Muscle layer of colon (tissue), 2 donors: ENCODE data around the gene NTN1.

Source experiments
- H3K27ac ChIP-seq: one replicate; pipeline ENCODE4 v1.7.0; 2013; ENCODE audit warnings: low read depth, mild to moderate bottlenecking, low read length, moderate library complexity
- H3K27me3 ChIP-seq, 2 donors: one replicate each; pipeline ENCODE4 v1.7.0; 2013; ENCODE audit warnings: low read length in 2 of 2, mild to moderate bottlenecking in 2 of 2; ENCODE audit not compliant: insufficient read depth in 2 of 2, control insufficient read depth in 1 of 2
- H3K36me3 ChIP-seq: one replicate; pipeline ENCODE4 v1.7.0; 2013; ENCODE audit warnings: mild to moderate bottlenecking, low read length; ENCODE audit not compliant: insufficient read depth
- H3K4me1 ChIP-seq: one replicate; pipeline ENCODE4 v1.7.0; 2013; ENCODE audit warnings: mild to moderate bottlenecking, low read length; ENCODE audit not compliant: insufficient read depth
- H3K4me3 ChIP-seq, 2 donors: one replicate each; pipeline ENCODE4 v1.7.0; 2013; ENCODE audit warnings: low read length in 2 of 2, low read depth in 1 of 2, mild to moderate bottlenecking in 1 of 2, moderate library complexity in 1 of 2
- H3K9ac ChIP-seq: one replicate; pipeline ENCODE4 v1.7.0; 2013; ENCODE audit warnings: low read length
- H3K9me3 ChIP-seq: one replicate; pipeline ENCODE4 v1.7.0; 2013; ENCODE audit warnings: mild to moderate bottlenecking, low read length
- donor health status: abdominal sarcoma.
- donor health status: Adenocarcinoma of cecum.

Gene NTN1

DNA sequence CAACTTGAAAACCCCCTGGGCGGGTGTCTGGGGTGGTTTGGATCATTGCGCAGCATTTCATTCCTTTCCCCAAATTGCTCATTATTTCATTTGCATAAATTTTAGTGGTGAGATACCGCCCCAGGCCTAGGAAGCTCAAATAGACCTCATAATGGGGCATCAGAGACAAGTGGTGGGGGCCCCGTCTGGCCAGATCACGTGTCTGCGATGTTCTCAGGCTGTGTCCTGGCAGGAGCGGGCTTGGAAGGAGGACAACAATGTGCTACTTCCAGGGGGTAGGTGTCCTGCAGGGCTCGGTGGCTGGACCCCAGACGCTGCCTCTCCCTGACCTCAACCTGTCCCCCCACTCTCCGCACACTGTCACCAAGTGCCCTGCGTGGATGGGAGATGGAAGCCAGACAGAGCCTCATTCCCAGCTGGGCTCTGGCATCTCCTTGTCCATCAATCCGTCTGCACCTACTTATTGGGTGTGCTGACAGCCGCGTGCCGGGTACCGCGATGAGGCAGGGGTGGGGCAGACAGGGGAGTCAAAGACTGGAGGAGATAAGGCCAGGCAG lies 116.9 kb downstream of the NTN1 start:
- no peaks in the 10 kb centered on the region for H3K4me1 ChIP-seq
- no peaks in the 10 kb centered on the region for H3K36me3 ChIP-seq
- H3K27me3 ChIP-seq, result no peaks in the 10 kb centered on the region
- H3K27ac ChIP-seq, result no peak overlapping the region
- H3K9ac ChIP-seq, result no peak overlapping the region
- H3K9me3 ChIP-seq, result no peaks in the 10 kb centered on the region
- no peak overlapping the region for H3K4me3 ChIP-seq

DNA sequence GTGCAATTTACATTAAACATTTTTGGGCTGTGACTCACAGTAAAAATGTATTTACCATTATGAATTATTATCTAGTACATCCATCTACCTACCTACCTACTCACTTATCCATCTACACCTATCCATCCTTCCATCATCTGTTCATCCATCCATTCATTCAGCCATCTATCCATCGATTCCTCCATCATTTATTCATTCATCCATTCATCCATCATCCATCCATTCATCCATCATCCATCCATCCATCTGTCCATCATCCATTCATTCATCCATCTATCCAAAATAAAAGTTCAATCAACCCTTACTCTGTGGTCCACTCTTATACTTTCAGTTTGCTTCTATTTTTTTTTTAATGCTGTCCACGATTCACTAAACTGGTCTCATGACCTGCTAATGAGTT lies 118.4 kb downstream of the NTN1 start:
- H3K27ac ChIP-seq, result no peak overlapping the region
- H3K9ac ChIP-seq, result no peak overlapping the region
- no peak overlapping the region for H3K4me3 ChIP-seq
- no peaks in the 10 kb centered on the region for H3K4me1 ChIP-seq
- H3K9me3 ChIP-seq, result no peaks in the 10 kb centered on the region
- H3K27me3 ChIP-seq, result no peaks in the 10 kb centered on the region
- no peaks in the 10 kb centered on the region for H3K36me3 ChIP-seq

DNA sequence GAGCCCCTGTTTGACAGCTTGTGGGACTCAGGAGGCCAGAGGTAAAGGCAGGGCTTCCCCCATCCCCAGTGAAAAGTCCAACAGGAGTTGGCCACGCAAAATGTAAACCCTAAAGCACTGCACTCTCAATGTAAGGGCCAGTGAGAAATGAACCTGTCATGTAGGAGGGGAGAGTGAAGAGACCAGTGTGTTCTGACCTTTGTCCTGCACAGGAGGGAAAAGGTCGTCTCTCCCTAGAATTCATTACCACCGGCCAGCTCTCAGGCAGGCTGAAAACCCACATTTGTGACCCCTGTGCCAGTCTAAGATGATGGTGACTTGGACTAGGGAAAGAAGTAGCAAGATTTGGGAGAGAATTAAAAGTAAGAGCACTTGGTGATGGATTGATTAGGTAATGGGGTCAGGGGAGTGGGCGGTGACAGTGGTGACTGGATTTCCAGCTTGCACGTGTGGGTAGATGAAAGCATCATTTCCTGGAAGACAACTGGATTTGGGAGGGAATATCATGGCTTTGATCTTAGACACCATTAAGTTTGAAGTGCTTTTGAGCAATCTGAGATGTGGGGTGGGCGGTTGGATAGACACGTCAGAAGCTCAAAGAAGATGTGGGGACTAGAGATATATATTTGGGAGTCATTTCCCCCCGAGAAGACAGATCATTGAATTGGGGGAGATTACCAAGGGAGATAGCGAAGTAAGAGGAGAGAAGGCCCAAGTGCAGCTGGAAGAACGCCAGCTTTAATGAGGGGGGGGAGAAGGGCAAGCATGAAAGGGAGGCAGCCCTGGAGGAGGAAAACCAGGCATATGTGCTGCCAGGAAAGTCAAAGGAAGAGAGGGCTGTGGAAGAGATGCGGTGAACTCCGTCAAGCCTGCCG lies 119.5 kb downstream of the NTN1 start:
- H3K36me3 ChIP-seq, result no peaks in the 10 kb centered on the region
- H3K4me1 ChIP-seq, result no peaks in the 10 kb centered on the region
- no peak overlapping the region for H3K9ac ChIP-seq
- H3K27me3 ChIP-seq, result no peaks in the 10 kb centered on the region
- no peaks in the 10 kb centered on the region for H3K9me3 ChIP-seq
- no peak overlapping the region for H3K4me3 ChIP-seq
- H3K27ac ChIP-seq, result no peak overlapping the region

DNA sequence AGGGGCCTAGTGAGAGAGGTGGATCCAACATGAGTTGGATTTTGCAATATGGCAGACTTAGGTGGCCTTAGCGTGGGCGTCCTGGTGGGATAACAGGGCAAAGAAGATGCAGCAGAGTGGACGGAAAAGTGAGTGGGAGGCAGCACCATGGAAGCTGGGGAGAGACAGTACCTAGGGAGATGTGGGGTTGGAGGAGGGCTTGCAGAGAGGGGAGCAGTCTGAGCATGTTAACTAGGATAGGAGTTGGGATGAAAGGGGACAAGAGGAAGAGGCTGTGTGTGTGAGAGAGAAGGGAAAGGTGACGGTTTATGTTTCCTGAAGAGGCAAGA lies 120.1 kb downstream of the NTN1 start:
- H3K27ac ChIP-seq, result no peak overlapping the region
- H3K4me3 ChIP-seq, result no peak overlapping the region
- H3K27me3 ChIP-seq, result no peaks in the 10 kb centered on the region
- no peak overlapping the region for H3K9ac ChIP-seq
- H3K36me3 ChIP-seq, result no peaks in the 10 kb centered on the region
- no peaks in the 10 kb centered on the region for H3K4me1 ChIP-seq
- no peaks in the 10 kb centered on the region for H3K9me3 ChIP-seq

DNA sequence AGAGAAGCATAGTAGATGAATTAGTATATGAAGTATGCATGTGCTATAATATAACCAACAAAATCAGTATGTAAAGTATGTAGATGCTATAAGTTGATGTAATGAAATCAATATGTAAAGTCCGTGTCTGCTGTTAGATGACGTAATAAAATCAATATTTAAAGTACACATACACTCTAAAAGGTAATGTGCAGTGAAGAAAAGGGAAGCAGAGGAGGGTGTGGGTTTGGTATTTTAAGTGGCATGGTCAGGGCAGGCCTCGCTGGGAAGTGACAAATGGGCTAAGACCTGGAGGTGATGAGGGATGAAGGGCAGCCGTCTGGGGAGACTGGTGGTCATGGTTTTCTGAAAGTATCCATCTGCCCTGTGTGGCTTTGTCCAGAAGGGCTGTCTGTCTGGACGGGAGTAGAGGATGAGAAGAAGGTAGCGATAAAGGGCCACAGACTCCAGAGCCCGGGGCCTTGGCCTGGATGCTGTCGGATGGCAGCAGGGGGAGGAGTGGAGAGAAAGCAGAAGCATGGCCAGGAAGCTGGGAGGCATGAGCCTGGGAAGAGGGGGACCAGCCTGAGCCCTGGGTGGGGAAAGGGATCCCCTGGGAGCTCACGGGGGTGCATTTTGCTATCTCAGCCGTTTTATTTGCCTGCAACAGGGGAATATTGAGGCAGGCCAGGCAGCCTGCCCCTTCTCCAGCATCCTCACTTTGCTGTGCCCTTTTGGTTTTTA lies 121.6 kb downstream of the NTN1 start:
- H3K9me3 ChIP-seq, result no peaks in the 10 kb centered on the region
- H3K27me3 ChIP-seq, result no peaks in the 10 kb centered on the region
- no peak overlapping the region for H3K9ac ChIP-seq
- no peak overlapping the region for H3K4me3 ChIP-seq
- no peaks in the 10 kb centered on the region for H3K4me1 ChIP-seq
- no peaks in the 10 kb centered on the region for H3K36me3 ChIP-seq
- no peak overlapping the region for H3K27ac ChIP-seq

DNA sequence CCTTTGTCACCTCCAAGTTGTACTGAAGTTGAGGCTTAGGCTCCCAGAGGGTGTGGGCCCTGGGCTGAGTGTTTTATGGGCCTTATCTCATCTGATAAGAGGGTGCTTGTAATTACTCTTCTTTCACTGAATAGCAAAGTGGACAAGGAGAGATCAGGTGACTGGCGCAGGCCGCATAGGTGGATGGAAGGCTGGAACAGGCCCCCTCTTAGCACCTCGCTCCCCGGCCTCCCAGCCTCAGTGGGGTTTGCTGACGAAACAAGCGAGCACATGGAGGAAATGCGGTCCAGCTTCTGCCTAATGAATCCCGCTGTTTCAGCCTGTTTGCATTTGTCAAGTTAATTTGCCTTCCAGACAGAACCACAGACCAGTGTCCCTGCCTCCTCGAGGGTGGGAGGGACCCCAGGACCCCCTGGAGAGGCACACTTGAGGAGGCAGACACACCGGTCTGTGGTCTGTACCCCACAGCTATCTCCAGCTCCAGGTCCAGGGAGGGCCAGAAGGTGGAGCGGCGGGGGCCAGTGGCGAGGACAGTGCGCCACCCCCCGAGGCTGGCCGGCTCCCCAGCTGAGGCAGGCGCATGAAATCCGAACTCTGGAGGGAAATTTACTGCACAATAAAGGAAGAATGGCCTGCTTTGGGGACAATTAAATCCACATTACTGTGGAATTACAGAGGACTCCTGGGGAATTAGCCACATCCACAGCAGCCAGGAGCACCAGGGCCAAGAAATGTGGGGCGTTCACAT lies 123.4 kb downstream of the NTN1 start:
- no peaks in the 10 kb centered on the region for H3K9me3 ChIP-seq
- no peak overlapping the region for H3K9ac ChIP-seq

DNA sequence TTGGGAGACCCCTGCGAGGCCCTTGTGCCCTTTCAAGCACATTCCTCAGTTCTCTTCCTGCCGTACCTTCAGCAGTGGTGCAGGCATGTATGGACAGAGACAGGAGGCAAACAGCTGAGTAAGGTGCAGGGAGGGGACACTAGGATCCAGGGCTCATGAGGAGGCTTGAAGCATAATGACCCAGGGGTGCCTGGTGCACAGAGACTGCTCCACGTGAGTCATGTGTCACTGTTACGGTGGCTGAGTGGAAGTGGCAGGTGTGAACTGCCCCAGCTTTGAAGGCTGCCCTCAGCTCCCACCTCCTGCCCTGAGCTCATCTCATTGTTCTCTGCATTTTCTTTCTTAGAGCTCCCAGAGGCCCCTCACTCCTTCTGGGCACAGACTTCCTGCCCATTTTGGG lies 124.8 kb downstream of the NTN1 start:
- Histone ChIP-seq H3K36me3 (no peaks in the 10 kb centered on the region), H3K9me3 (no peaks in the 10 kb centered on the region), H3K4me1 (peaks cover 5% of the 10 kb centered on the region), H3K27me3 (no peaks in the 10 kb centered on the region), H3K9ac (no peak overlapping the region), H3K4me3 (no peak overlapping the region), H3K27ac (no peak overlapping the region)

More for the DNA sequence above, 123.4 kb downstream of the NTN1 start:
- Histone ChIP-seq H3K27me3 (no peaks in the 10 kb centered on the region), H3K4me3 (no peak overlapping the region), H3K4me1 (no peaks in the 10 kb centered on the region), H3K27ac (no peak overlapping the region), H3K36me3 (no peaks in the 10 kb centered on the region)

DNA sequence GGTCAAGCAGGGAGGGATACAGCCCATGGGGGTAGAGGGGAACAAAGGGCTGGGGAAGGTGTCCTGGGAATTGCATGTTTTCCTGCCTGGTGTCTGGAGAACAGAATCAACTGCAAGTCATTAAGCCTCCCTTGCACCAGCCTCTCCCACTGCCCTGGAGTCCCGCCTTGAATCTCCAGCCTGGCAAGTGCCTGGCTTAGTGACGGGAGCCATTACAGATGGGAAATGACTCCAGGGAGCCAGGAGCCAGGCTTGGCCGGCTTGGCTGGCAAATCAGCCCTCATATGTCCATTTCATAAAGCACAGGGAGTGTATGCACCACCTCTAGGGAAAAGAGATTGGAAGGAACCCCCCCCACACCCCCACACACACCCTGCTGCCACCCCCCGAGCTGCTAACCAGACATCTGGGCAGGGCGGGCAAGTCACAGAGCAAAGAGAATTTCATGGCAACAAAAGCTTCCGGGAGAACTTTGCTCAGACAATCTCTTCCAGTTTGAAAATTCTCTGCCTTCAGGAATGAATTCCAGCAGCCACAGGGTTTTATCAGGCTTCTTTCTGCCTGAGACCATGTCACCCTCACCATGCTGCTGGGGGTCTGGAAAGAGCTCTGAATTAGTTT lies 127.7 kb downstream of the NTN1 start:
- H3K4me1 ChIP-seq, result peaks cover 5% of the 10 kb centered on the region
- no peaks in the 10 kb centered on the region for H3K36me3 ChIP-seq
- no peaks in the 10 kb centered on the region for H3K9me3 ChIP-seq
- no peak overlapping the region for H3K9ac ChIP-seq
- no peak overlapping the region for H3K27ac ChIP-seq
- no peak overlapping the region for H3K4me3 ChIP-seq
- H3K27me3 ChIP-seq, result no peaks in the 10 kb centered on the region

DNA sequence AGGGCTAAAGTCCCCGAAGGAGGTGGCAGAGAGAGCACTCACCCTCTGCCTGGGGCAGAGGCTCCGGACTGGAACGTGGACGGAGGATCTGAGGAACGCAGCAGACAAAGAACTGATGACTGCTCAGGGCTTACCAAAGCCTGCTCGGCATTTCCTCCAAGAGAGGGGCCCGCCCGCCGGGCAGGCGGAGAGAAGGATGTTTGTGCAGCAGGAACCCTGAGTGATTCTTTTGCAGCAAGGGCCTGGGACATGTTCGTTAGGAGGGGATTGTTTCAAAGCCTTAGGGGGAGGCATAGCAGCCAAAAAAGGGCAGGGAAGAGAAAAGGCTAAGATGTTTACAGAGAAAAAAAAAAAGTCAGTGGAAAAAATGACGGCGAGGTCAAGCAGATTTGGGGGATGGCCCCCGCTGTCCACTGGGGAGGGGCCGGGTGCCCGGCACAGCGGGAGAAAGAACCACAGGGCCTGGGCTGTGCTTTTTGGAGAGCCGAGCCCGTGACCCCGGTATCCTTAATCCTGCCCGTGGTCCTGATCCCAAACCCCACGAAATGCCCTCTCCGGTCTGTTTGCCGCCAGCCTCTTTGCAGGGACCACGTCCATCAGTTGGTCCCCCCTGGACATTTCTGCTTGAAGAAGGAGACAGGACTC lies 129.3 kb downstream of the NTN1 start:
- Histone ChIP-seq H3K27me3 (no peaks in the 10 kb centered on the region), H3K9ac (no peak overlapping the region), H3K27ac (no peak overlapping the region), H3K4me3 (no peak overlapping the region), H3K9me3 (no peaks in the 10 kb centered on the region), H3K36me3 (no peaks in the 10 kb centered on the region), H3K4me1 (peaks cover 5% of the 10 kb centered on the region)

DNA sequence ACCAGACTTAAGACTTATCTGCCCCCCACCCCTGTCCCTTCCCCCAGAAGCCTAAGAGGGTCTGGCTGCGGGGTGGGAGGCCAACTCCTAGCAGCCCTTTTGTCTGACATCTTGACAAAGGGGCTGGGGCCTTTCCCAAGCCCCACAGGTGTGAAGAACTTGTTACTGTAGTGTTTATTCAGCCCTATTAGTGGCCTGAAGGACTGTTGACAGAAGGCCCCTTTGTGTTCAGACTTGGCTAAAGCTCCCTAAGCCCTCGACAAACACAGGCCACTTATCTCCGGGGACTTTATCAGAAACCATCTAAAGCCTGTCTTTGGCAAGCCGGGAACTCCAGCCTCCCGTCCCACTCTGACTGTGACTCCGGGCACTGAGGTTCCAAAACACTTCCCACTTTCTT lies 129.8 kb downstream of the NTN1 start:
- Histone ChIP-seq H3K36me3 (no peaks in the 10 kb centered on the region), H3K4me3 (no peak overlapping the region), H3K27ac (no peak overlapping the region), H3K4me1 (peaks cover 5% of the 10 kb centered on the region), H3K9me3 (no peaks in the 10 kb centered on the region), H3K27me3 (no peaks in the 10 kb centered on the region), H3K9ac (no peak overlapping the region)
